Lower leg skin (tissue), 4 donors: Measurements from ENCODE around the gene LRP1B. TPM values are rescaled to one million over a fixed set of nuclear protein-coding genes. Genes with fewer than 3 reads are reported as not detected.

ENCODE experiments used
- DNase-seq, 2 donors: peaks; one replicate each; pipeline ENCODE4 v3.0.0-alpha.2; 2019; ENCODE audit warnings: low spot score in 2 of 2
- H3K4me3 ChIP-seq: fragments of 200-600 bp; sonication (generic); 2 replicates; pipeline ENCODE4 v1.5.1; 2017; ENCODE audit warnings: mild to moderate bottlenecking, low read depth; ENCODE audit not compliant: poor library complexity, severe bottlenecking
- POLR2A ChIP-seq, 2 donors: fragments of 450-650 bp; IDR thresholded peaks; one replicate each; pipeline ENCODE4 v1.6.1; 2016 to 2017; ENCODE audit warnings: antibody characterized with exemption in 2 of 2, mild to moderate bottlenecking in 1 of 2, moderate library complexity in 1 of 2
- WGBS, 2 donors: methylation state at CpG; one replicate each; pipeline ENCODE4 v1.1.5; 2018; 5-methylcytosine and 5-hydroxymethylcytosine counted together
- intact Hi-C: fragments of 100-400 bp; cut with DNase I; formaldehyde crosslinking; loops from one replicate; pipeline ENCODE4 v1.15.0; 2023; ENCODE audit warnings: low total_unique reads
- total RNA-seq, 4 donors: library from RNA; depleted of rRNA; stranded (reverse); fragments of >200 nt; gene quantifications; one replicate each; pipeline ENCODE4 v1.1.0, GENCODE V29; 2016
- TF ChIP-seq, protein P1 (sequence below), 3 donors: fragments of 450-650 bp; IDR thresholded peaks; one replicate each; pipeline ENCODE4 v1.5.1; 2016; ENCODE audit warnings: antibody characterized with exemption in 3 of 3, mild to moderate bottlenecking in 3 of 3, moderate library complexity in 2 of 3

LRP1B gene
- total RNA-seq, 4 donors from 2014 or later: 0.80 to 1.6 (median 1.0) TPM

GRCh38 chr2:141736466-141736865 lies 394.4 kb downstream of the LRP1B start:
- H3K4me3 ChIP-seq: no peak overlapping the region
- no peak for DNase-seq
- no peak for TF ChIP-seq POLR2A (IDR thresholded peaks at IDR 0.05)
- TF ChIP-seq, protein P1, sequence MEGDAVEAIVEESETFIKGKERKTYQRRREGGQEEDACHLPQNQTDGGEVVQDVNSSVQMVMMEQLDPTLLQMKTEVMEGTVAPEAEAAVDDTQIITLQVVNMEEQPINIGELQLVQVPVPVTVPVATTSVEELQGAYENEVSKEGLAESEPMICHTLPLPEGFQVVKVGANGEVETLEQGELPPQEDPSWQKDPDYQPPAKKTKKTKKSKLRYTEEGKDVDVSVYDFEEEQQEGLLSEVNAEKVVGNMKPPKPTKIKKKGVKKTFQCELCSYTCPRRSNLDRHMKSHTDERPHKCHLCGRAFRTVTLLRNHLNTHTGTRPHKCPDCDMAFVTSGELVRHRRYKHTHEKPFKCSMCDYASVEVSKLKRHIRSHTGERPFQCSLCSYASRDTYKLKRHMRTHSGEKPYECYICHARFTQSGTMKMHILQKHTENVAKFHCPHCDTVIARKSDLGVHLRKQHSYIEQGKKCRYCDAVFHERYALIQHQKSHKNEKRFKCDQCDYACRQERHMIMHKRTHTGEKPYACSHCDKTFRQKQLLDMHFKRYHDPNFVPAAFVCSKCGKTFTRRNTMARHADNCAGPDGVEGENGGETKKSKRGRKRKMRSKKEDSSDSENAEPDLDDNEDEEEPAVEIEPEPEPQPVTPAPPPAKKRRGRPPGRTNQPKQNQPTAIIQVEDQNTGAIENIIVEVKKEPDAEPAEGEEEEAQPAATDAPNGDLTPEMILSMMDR (IDR thresholded peaks at IDR 0.05): no peak
- WGBS, 2 donors: 81 to 90% methylated on average over 2 of the region's 2 CpGs
- intact Hi-C loops: no loop called here

DNA sequence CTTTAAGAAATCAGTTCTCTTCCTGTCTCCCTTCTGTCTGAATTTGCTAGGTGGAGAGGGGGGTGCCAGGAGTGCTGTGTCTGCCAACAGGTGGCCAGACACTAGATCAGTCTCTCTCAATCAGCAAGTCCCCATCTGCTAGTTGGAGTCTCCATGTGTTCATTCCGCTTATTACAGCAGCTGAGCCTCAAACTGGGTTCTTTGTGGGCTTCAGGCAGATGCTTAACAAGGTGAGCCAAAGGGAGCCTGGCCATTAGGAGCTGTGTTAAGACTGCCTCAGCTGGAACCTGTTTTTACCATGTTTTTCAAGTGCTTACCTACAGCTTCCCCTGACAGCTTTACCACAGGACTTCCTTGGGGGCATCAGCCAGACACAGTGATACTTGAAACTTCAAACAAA lies 401.9 kb downstream of the LRP1B start:
- intact Hi-C loops: no loop called here
- WGBS, 2 donors: 67 to 85% methylated on average over 1 of the region's 1 CpG
- no peak for DNase-seq

DNA sequence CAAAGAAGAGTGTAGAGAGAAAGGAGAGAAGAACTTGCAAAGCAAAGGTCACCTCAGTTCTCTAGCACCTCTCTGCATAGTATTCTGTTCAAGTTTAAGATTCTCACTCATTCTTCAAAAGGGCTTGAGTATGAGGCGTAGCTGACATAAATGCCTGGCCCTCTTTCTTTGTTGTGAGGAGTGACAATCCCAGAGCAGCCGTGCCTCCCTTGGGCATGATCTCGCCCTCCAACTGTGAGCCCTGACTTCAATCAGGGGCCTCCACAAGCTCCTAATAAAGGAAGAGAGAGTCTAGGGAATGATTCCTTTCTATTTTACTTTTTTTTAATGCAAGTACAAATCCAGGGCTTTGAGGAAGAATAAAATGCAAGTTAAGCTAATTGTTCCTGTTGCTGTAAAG lies 402.7 kb downstream of the LRP1B start:
- 65 to 73% methylated on average over 3 of the region's 3 CpGs for WGBS, 2 donors
- TF ChIP-seq POLR2A (IDR thresholded peaks at IDR 0.05): no peak
- TF ChIP-seq, protein P1 (IDR thresholded peaks at IDR 0.05): no peak
- intact Hi-C loops: no loop called here
- H3K4me3 ChIP-seq: no peak overlapping the region
- no peak for DNase-seq

More for the DNA sequence above, 401.9 kb downstream of the LRP1B start:
- TF ChIP-seq, protein P1 (IDR thresholded peaks at IDR 0.05): no peak
- TF ChIP-seq POLR2A (IDR thresholded peaks at IDR 0.05): no peak
- no peak overlapping the region for H3K4me3 ChIP-seq

DNA sequence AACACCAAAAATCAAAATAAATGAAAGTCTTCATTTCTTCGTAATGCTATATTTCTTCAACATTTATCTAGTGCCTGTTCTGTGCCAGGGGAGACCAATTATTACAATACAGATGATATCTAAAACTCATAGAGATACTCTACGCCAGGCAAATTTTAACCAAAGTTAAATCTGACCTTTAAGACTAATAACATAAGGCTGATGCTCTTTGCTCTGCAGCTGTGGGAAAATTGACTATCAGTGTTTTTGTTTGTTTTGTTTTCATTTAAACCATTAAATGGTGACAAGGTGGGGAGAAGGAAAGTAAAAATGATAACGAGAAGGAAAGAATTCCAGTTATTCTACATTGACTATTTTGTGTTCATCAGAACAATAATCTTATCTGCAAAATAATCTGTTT lies 406.4 kb downstream of the LRP1B start:
- 89% methylated on average over 3 of the region's 3 CpGs for WGBS, 2 donors
- DNase-seq: no peak
- intact Hi-C loops: no loop called here
- TF ChIP-seq, protein P1 (IDR thresholded peaks at IDR 0.05): no peak
- no peak for TF ChIP-seq POLR2A (IDR thresholded peaks at IDR 0.05)
- H3K4me3 ChIP-seq: no peak overlapping the region

DNA sequence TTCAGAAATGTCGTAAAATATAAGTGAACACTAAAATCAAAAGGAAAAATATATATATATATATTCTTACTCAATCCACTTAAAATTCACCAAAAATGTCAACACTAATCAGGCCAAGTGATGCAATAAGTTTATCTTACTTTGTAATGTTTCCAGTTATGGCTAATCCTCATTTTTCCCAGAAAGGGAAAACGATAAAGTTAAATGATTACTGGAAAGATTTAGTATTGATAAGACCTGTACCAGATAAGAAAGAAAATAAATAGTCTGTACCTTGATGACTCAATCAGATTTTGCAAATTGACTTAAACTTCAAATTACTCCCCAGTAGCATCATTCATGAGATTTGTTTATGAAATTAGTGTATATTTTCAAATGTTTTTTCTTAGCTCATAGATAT lies 407.0 kb downstream of the LRP1B start:
- WGBS, 2 donors: 66 to 77% methylated on average over 2 of the region's 2 CpGs
- TF ChIP-seq, protein P1 (IDR thresholded peaks at IDR 0.05): no peak
- TF ChIP-seq POLR2A (IDR thresholded peaks at IDR 0.05): no peak
- DNase-seq: no peak
- intact Hi-C loops: no loop called here
- H3K4me3 ChIP-seq: no peak overlapping the region

- H3K4me3 ChIP-seq: no peak overlapping the region
- intact Hi-C loops: no loop called here
- WGBS, 2 donors: 74 to 81% methylated on average over 3 of the region's 3 CpGs
- TF ChIP-seq, protein P1 (IDR thresholded peaks at IDR 0.05): no peak
- TF ChIP-seq POLR2A (IDR thresholded peaks at IDR 0.05): no peak
- DNase-seq: no peak
Measured at GRCh38 chr2:141720476-141720875, 410.3 kb downstream of the LRP1B start.
